T-helper 9 cell (primary cell): ENCODE measurements around the gene GLCCI1.

ENCODE experiments used
- DNase-seq: peaks from one replicate; pipeline ENCODE4 v3.0.0-alpha.2; 2020
- total RNA-seq, 2 donors: gene quantifications; one replicate each; lab custom pipeline; 2026; lab: John Stamatoyannopoulos, UW

Gene GLCCI1
- total RNA-seq = 34.1 to 35.0 reads per million in 2 donors

- peak; percentile 93 for DNase-seq
Measured at GRCh38 chr7:7968544-7969305, at the start of gene GLCCI1. TSS of gene GLCCI1 (plus strand) at chr7:7968796. CDS start at chr7:7969351, 555 bp downstream.

DNA sequence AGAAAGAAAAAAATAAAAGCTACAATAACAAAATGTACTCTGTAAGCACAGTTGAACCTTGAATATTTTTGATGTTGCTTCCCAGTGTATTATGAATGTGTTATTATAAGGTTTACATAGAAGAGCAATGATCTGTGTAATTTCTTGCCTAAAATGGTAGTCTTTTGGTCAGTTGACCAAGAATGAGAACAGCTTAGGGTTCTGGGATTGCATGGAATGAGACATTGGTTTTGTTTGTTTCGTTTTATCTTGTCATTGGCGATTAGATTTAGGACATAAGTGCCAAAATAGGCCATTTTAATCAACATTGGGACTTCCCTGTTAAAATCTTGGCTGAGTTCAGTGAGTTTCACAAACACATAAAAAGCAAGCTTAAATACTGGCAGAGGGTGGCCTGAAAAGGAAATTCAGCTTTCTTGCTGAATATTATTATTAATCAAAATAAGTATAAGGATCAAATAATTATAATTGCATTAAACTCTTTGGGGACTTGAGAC is 49.1 kb upstream of the GLCCI1 start:
- DNase-seq = no peak

- DNase-seq = no peak
Measured at GRCh38 chr7:7920056-7920455, 48.5 kb upstream of the GLCCI1 start.

DNA sequence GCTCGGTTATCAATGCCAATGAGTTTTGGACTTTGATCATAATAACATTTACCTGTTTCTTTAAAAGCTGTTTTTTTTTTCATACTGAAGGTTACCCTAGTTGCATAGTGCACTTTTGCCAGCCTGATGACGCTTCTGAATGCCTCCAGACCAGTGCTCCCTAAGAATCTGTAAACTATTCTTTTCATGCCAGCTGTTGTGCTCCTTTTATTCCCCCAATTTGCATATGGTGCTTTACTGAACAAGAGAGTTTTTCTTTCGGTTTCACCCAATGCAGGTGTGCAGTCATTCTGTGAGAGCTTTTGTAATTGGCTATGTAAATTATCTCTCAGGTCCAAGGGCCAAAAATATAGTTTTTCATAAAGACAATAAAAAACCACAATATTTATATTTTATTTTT is 48.1 kb upstream of the GLCCI1 start:
- no peak for DNase-seq

GRCh38 chr7:7921830-7922229 is 46.8 kb upstream of the GLCCI1 start:
- no peak for DNase-seq

GRCh38 chr7:7922684-7923385 is 45.8 kb upstream of the GLCCI1 start:
- DNase-seq = no peak

GRCh38 chr7:7923818-7924217 is 44.8 kb upstream of the GLCCI1 start:
- DNase-seq = no peak

GRCh38 chr7:7924303-7924702 is 44.3 kb upstream of the GLCCI1 start:
- DNase-seq = no peak

GRCh38 chr7:7931626-7932025 is 37.0 kb upstream of the GLCCI1 start:
- no peak for DNase-seq

DNA sequence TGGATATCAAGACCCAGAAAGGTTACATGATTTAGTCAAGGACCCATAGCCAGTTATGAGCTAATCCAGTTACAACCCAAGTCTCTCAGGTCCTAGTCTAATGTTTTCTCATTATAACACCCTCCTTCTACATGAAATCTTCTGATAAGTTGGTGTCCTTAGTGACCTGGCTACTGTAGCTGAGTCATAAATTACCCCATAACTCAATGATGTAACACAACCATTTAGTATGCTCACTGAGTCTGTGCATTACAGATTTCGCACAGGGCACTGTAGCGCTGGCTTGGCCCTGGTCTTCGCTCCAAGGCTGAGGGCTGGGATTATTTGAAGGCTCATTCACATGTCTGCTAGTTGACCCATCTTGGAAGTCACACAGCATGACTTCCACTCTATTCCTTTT is 36.0 kb upstream of the GLCCI1 start:
- no peak for DNase-seq

GRCh38 chr7:7933915-7934526 is 34.6 kb upstream of the GLCCI1 start:
- DNase-seq = no peak

- no peak for DNase-seq
Measured at GRCh38 chr7:7934945-7935344, 33.7 kb upstream of the GLCCI1 start.

DNA sequence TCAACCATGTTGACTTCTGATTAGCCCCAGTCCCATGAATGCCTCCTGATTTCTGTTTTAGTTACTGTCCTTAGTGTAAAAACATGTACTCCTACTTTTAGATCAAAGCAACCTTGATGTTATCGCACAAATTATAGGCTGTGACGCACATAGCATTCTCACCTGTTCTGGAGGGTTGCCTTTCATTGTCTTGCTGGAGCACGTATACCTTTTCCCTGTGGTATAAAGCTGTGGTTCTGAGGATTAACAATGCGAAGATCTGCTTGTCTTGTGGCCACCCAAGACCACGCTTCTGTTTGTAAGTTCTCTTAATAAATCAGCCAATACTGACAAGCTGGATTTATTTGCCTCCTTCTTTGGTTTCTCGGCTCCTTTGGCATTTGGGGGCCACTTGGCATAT is 30.1 kb upstream of the GLCCI1 start:
- DNase-seq = no peak

- no peak for DNase-seq
Measured at GRCh38 chr7:7943951-7944350, 24.6 kb upstream of the GLCCI1 start.

GRCh38 chr7:7944619-7945282 is 23.8 kb upstream of the GLCCI1 start:
- peak; percentile 35 for DNase-seq

DNA sequence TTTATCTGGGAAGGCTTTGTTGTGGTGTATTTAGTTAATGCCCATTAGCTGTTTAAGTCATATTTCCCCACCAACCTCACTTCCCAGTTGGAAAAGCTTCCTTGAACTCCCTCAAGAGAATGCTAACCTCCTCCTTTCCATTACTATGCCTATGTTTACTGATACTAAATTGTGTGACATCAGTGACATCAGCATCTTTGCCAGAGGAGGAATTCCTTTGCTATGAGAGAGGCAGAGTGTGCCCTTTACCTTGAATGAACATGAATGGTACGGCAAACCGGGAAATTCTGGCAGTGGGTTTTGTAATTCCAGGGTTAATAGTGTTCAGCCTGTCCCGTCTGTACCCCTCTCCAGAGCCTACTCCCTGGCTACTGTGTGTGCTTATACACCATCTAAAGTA is 22.1 kb upstream of the GLCCI1 start:
- no peak for DNase-seq

DNA sequence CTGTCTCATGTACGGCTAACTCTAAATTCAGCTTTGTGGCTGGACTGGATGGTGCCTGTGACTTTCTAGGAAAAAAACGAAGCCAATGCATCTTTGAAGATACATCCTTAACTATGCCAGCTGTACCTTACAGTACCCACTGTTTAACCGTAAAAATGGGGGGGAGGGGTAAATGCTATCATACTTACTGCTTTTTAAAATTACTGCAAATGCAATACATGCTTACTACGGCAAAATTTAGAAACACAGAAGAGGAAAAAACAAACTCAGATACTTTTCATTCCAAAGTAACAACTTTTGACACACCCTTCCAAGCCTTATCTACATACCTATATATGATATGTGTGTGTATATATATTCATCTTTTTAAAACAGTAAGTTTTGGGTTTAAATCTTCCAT is 20.4 kb upstream of the GLCCI1 start:
- no peak for DNase-seq

DNA sequence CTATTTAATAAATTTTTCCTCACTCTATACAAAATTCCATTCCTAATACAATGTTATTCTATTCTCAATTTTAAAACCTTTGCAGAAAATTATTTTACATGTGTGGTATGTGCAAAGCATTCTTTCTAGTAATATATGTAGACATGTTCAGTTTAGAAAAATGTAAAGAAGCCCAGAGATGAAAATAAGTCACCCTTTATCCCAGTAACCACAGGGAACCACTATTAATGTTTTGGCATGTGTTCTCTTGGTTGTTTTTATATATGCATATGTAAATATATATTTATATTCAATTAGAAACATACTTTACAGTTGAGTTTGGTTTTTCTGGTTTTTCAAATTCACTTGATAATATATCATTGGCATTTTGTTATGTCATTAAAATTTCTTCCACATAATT is 14.8 kb upstream of the GLCCI1 start:
- no peak for DNase-seq

DNA sequence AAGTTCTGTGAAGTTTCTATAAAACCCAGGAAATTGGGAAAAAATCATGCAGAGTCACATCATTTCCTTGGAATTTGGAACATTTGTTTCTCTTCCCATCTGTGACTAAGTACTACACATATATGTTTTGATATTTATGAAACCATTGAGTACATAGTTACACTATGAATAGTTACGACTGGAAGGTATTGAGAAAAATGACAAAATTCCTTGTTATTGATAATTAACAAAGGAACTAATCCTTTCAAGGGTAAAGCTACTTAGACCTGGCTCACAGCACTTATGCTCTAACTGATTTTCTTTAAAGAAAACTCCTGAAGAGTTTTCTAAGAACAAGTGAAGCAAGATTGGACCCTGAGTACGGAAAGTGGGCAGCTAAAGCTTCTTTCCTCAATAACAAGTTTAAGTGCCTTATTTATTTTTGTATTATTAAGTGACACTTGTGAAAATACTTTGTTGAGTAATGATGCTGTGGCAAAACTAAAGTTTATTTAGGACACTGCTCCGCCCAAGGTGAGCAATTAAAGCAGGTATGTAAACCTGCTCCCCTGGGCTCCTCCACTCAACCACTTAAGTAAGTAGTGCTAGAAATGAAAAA is 12.0 kb upstream of the GLCCI1 start:
- DNase-seq = no peak

DNA sequence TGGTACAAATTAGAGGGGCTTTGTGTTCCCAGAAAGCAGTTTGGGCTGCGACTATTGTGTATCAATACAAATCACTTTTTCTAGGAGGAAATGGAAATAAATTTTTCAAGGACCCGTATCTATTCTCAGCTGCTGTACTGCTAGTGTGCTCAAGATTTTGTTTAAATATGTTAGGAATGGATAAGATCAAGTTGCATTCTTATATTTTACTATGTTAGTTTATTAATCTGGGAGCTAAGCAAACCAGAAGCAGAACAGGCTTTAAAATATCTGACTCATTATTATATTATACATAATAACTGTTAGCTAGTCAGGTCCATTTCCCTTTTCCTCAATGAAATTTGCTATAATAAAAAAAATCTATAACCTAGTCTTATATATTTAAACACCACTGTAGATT is 11.1 kb upstream of the GLCCI1 start:
- no peak for DNase-seq

- no peak for DNase-seq
Measured at GRCh38 chr7:7959979-7960670, 8.5 kb upstream of the GLCCI1 start.

DNA sequence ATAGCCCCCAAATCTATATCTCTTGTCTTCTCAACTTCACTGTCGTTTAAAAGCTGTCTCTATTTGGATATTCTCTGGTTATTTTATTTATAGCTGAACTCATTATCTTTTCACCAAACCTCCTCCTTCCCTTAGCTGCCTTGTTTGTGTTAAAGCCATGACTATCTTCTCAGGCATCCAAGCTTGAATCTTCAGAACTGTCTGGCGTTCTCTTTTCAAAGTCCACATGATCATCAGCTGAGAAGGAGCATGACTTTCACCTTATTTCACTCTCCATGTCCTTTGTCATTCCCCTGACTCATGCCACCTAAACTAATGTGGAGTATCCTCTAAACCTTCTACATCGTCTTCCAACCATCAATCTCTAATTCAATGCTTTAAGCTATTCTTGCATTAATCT is 5.7 kb upstream of the GLCCI1 start:
- no peak for DNase-seq
